Measurements from ENCODE around the gene KLHL41. TPM values are rescaled to one million over a fixed set of nuclear protein-coding genes. Genes with fewer than 3 reads are reported as not detected.

KLHL41 gene
- total and polyA plus RNA-seq, 2 of the 13 experiments (the other 11 are each of a cell fraction or from before 2014, with no cell fraction given): 0.07 to 0.31 TPM

GRCh38 chr2:169528271-169528701 is 18.8 kb downstream of the KLHL41 start (continued):
- TF ChIP-seq ARID5B (CRISPR knock-in tag; IDR thresholded peaks at IDR 0.05) (peak; percentile 30; the same call in 1 of the 2 replicates), ZNF580 (CRISPR knock-in tag; IDR thresholded peaks at IDR 0.05; ENCODE audit: borderline replicate concordance, low read depth) (no peak), KAT8 (CRISPR knock-in tag; IDR thresholded peaks at IDR 0.05) (peak; percentile 28; the same call in 1 of the 2 replicates), GLMP (CRISPR knock-in tag; IDR thresholded peaks at IDR 0.05; ENCODE audit: borderline replicate concordance) (no peak), ZNF343 (CRISPR knock-in tag; IDR thresholded peaks at IDR 0.05) (no peak), REPIN1 (CRISPR knock-in tag; IDR thresholded peaks at IDR 0.05; ENCODE audit: borderline replicate concordance, low read depth) (peak; percentile 52; the same call in 1 of the 2 replicates), ZFX (CRISPR knock-in tag; IDR thresholded peaks at IDR 0.05; ENCODE audit: low read depth) (peak; percentile 56), STAT6 (CRISPR knock-in tag; IDR thresholded peaks at IDR 0.05; ENCODE audit: borderline replicate concordance) (no peak), MIER2 (CRISPR knock-in tag; IDR thresholded peaks at IDR 0.05) (0 out of 2 replicates have a peak, but pooled peaks have one; percentile 19), U2AF1 (optimal IDR thresholded peaks at IDR 0.05; ENCODE audit: low read depth, low read length) (no peak), TRIM24 (CRISPR knock-in tag; IDR thresholded peaks at IDR 0.05) (no peak), ZNF350 (CRISPR knock-in tag; IDR thresholded peaks at IDR 0.05; ENCODE audit: borderline replicate concordance, low read depth) (no peak), FOXC1 (CRISPR knock-in tag; IDR thresholded peaks at IDR 0.05; ENCODE audit: borderline replicate concordance) (no peak), REL (CRISPR knock-in tag; conservative IDR thresholded peaks at IDR 0.05) (no peak), ZFP36L2 (CRISPR knock-in tag; IDR thresholded peaks at IDR 0.05) (no peak), CCDC6 (CRISPR knock-in tag; IDR thresholded peaks at IDR 0.05) (no peak), ZNF34 (CRISPR knock-in tag; IDR thresholded peaks at IDR 0.05; ENCODE audit: borderline replicate concordance) (no peak), ZKSCAN5 (CRISPR knock-in tag; IDR thresholded peaks at IDR 0.05) (no peak), CTCF (CRISPR knock-in tag; IDR thresholded peaks at IDR 0.05) (peak; percentile 91)

Measured in HepG2 (cell line).